Effector CD4-positive, alpha-beta T cell (primary cell): ENCODE results near the gene ADCY2.

Experiments
- DNase-seq: peaks from one replicate; pipeline ENCODE4 v3.0.0-alpha.2; 2020

Gene ADCY2

DNA sequence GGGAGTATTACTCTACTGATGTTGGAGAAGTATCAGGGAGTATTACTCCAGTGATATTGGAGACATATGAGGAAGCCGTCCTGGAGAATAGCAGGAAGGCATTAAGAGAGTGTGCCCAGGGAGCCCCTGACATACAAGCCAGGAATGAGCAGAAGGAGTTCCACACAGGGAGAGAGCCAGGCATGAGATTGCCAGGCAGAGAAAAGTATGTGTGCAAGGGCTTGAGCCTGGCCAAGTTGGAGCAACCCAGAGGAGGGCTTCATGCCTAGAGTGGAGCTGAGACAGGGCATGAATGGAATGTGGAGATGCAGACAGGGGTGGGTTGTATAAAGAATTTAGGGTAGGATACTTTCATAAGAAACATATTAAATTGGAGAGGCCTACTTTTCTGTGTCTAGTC lies 213.8 kb downstream of the ADCY2 start:
- DNase-seq: no peak

DNA sequence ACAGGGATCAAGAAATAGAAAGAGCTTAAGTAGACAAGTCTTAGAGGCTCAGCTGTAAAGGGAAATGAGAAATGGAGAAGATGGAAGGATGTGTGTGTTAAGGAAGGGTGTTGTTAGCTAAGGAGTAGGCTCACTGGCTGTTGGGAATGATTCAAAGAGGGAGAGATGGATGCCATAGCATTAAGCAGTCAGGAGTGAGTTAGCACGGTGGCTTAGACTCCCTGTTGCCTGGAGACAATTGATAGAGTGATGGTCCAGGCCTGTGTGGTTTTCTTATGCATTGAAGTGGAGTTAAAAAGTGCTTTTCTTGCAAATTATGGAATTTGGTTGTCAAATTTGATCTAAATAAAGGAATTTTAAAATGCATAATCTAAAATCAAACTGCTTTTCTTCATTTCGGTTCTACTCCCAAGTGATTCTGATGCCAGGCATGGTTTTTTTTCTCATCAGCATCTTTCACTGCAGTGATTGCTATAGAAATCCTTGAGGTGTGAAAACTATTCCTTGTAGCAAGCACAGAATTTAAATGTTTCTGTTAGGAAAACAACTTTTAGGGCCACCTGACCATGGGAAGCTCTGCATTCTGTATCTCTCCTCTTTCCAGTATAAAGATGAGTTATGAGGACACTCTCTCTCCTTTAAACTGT lies 214.7 kb downstream of the ADCY2 start:
- DNase-seq: no peak

DNA sequence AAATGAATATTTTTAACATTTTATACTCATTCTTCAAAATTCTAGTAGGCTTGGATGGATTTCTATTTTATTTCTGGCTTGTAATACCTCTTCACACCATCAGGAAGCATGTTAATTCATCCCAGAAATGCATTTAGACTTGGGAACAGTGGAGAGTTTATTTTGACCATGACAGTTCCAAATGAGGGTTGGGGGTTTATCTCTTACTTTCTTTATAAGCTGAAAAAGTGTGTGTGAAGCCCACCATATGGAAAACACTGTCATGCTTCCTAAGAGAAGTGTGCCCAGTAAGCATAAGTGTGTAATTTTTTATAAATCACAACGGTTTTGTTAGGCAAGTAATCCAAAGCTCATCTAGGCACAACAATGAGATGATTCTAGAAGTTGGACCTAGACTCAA lies 215.6 kb downstream of the ADCY2 start:
- no peak for DNase-seq

- DNase-seq: no peak
These were observed 219.7 kb downstream of the ADCY2 start for GRCh38 chr5:7615566-7616061.

- DNase-seq: no peak
These were observed 221.0 kb downstream of the ADCY2 start for GRCh38 chr5:7616897-7617296.

DNA sequence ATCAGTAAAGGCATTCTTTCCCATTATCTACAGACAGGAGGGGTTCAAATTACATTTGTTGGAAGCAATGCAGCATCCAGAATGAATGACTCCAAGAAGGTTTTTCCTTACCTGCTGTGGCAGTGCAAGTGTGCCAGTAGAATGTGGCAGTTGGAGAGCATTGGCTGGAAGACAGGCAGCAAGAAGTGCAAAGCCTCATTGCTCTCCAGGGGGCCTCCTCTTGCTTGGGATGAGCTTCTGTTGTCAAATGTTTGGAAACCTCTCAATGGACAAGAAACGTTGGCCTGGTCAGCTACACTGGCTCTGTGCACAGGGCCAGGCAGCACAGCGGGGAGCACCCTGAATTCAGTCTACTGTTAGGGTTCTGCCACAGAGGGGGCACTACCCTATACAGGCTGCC lies 226.6 kb downstream of the ADCY2 start:
- DNase-seq: no peak

GRCh38 chr5:7625740-7626139 lies 229.8 kb downstream of the ADCY2 start:
- DNase-seq: no peak

- no peak for DNase-seq
These were observed 232.3 kb downstream of the ADCY2 start for GRCh38 chr5:7628248-7628647.

DNA sequence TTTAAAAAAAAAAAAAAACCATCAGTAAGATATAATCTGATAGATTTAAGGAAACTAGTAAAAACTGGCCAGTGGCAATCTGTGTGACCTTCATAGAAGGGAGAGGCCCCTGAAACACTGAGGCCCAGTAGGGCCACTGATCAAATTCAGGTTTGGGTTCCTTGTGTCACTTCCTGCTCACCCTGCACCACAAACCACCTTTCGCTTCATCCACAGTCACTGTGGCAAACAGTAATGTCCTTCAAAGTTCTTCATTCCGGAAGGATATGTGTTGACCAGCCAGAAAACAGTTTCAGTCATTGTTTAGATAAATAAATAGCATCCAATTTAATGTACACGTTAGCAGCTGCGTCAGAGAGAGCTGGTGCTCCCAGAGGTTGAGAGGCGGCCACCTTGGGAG lies 232.9 kb downstream of the ADCY2 start:
- no peak for DNase-seq

DNA sequence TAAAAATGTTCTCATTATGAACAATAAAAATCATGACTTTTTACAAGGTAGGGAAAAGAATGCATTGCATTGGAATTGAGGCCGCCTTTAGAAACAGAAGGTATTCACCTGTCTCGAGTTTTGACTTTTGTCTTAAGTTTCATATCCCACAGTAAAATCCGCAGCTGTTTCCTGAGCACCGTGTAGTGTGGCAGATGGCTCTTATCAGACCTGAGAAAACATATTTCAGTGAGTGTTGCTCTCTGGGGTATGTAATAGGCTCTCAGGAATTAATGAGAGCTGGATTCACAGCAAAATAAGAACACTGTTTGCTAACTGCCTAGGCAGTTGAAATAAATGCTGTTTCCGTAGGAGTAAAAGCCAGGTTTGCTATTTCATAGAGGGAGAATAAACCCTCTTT lies 233.6 kb downstream of the ADCY2 start:
- no peak for DNase-seq

- DNase-seq: no peak
These were observed 238.9 kb downstream of the ADCY2 start for GRCh38 chr5:7634837-7635236.

DNA sequence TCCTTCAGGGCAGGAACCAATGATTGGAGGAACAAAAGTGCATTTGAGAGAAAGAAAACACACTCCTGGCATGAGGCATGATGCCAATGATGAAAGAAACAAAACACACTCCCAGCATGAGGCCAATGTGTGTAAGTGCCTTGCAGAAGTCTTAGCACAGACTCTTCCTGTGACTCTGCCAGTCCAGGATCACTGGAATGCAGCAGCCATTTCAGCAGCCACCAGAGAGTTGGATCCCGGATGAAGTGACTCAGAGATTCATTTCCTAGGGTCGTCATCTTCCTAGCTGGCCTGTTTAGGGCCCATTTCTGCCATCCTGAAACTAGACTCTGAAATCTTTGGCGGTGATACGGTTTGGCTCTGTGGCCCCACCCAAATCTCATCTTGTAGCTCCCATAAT lies 242.5 kb downstream of the ADCY2 start:
- DNase-seq: no peak

DNA sequence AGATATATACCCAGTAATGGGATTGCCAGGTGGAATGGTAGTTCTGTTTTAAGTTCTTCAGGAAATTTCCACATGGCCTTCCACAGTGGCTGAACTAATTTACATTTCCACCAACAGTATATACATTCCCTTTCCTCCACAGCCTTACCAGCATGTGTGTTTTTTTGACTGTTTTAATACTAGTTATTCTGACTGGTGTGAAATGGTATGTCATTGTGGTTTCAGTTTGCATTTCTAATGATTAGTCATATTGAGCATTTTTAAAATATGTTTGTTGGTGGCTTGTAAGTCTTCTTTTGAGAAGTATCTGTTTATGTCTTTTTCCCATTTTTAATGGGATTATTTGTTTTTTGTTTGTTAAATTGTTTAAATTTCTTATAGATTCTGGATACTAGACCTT lies 246.1 kb downstream of the ADCY2 start:
- DNase-seq: no peak

GRCh38 chr5:7644723-7645122 lies 248.8 kb downstream of the ADCY2 start:
- no peak for DNase-seq

DNA sequence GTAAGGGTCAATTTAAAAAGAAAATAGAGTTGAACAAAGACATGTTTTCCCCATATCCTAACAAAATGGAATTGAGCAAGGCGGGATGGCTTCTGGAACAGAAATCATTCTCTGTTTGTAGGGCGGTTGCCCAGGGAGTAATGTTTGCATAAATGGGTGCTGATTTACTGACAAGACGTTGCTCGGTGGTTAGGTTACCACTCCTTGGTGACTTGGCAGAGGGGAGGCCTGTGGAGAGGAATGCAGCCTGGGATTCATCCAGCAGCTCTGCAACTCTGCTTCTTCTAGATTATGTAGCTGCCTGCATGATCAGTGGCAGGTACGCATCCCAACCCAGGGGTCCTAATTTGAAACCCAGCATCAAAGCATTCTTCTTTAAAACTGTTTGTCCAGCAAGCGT lies 254.8 kb downstream of the ADCY2 start:
- no peak for DNase-seq

DNA sequence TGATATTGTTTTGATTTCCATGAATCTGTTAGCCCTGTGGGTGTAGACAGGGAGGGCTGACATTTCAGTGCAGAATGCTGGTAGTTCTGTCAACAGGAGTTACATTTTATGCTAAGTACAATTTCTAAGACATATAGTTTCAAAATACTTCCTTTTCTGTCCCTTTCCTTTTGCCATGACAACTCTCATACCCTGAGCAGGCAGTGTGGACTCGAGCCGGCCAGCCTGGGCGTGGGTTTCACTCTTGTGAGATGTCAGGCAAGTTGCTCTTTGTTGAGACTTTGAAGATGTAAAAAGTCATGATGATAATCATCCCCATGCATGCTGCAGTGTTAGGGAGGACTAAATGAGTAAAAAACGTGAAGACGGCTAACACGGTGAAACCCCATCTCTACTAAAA lies 257.1 kb downstream of the ADCY2 start:
- no peak for DNase-seq

DNA sequence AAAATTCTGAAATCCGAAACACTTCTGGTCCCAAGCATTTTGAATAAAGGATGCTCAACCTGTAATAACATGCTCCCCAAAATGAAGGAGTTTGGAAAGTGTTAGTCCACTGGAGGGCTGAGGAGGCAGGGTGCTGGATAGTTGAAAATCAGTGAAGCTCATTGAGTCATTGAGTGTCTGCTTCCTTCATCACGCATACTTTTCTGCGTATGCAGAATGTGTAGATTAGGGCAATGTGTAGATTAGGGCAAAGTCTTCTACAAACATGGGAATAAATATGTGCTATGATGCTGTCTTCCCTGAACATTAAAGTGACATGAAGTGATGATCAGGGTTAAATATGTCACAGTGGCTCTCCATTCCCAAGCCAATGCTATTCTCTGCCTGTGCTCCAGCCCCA lies 261.2 kb downstream of the ADCY2 start:
- no peak for DNase-seq

- DNase-seq: no peak
These were observed 263.5 kb downstream of the ADCY2 start for GRCh38 chr5:7659420-7659819.

DNA sequence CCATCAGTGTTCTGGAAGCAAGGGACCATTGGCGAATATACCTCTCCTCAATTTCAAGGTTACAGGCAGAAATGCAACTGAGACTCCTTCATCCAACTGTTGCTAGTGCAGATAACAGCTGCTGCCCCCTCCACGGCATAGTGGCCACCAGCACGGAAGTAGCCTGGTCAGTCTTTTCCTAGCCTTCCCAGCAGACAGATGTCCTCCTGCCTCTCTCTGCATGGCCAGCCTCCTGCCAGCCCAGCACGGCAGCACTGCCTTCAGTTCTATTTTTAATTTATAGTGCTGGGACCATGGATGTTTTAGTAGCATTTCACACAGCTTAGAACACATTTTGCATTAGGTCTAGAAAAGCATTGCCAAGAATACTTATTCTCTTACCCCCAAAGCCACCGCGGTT lies 266.4 kb downstream of the ADCY2 start:
- DNase-seq: no peak

GRCh38 chr5:7663808-7664207 lies 267.9 kb downstream of the ADCY2 start:
- DNase-seq: no peak

DNA sequence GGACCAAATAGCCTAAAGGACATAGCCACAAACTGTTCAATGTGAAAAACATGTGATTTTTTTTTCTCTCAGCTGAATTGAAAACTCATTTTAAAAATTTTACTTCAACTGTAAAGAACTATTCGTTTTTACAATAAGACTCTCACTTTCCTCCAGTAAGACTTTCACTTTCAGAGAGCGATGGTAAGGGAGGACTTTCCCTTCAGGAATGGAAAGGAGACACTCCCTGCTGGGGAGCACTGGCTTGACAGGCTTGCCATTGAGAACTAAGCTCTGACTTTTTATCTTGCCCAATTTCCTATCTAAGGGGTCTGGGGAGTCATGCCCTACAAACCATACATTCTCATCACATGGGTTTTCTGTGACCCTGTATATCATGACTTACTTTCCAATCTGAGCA lies 268.3 kb downstream of the ADCY2 start:
- DNase-seq: no peak

- DNase-seq: no peak
These were observed 271.4 kb downstream of the ADCY2 start for GRCh38 chr5:7667216-7667767.

GRCh38 chr5:7668161-7668560 lies 272.2 kb downstream of the ADCY2 start:
- no peak for DNase-seq

DNA sequence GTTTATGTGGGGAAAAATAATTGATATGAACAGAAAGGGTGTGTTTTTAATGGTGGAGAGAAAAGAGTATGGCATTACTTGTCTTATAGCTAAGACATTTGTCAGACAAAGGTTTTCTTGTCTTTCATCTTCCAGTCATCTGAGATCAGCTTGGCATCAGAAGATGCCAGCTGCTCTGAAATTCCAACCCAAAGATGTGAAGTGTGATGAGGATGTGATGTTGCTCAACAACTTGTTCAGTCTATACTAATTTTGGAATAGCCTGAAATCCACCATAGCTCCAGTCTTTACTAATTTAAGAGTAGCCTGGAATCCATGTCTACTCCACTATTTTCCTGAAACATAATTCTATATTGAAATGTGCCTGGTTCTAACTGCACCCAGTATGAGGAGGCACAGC lies 272.7 kb downstream of the ADCY2 start:
- DNase-seq: no peak

- no peak for DNase-seq
These were observed 275.5 kb downstream of the ADCY2 start for GRCh38 chr5:7671381-7671993.
